ENCODE data around the gene RANBP1.

- TF ChIP-seq, protein P1, sequence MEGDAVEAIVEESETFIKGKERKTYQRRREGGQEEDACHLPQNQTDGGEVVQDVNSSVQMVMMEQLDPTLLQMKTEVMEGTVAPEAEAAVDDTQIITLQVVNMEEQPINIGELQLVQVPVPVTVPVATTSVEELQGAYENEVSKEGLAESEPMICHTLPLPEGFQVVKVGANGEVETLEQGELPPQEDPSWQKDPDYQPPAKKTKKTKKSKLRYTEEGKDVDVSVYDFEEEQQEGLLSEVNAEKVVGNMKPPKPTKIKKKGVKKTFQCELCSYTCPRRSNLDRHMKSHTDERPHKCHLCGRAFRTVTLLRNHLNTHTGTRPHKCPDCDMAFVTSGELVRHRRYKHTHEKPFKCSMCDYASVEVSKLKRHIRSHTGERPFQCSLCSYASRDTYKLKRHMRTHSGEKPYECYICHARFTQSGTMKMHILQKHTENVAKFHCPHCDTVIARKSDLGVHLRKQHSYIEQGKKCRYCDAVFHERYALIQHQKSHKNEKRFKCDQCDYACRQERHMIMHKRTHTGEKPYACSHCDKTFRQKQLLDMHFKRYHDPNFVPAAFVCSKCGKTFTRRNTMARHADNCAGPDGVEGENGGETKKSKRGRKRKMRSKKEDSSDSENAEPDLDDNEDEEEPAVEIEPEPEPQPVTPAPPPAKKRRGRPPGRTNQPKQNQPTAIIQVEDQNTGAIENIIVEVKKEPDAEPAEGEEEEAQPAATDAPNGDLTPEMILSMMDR (IDR thresholded peaks at IDR 0.05), result no peak
- peak in 1 of 2 donors; percentile 22 for TF ChIP-seq EP300 (IDR thresholded peaks at IDR 0.05)
Observed at GRCh38 chr22:20137671-20138416, 21.9 kb downstream of the RANBP1 start.

Data from tibial nerve (tissue), 4 donors.